Mucosa of descending colon (tissue), 3 donors: ENCODE results near the gene TRMT1. TPM values are rescaled to one million over a fixed set of nuclear protein-coding genes. Genes with fewer than 3 reads are reported as not detected.

ENCODE experiments used
- ATAC-seq: fragments of 200-7000 bp; cut with Tn5 transposase; one replicate; pipeline ENCODE4 v1.9.1; 2020; ENCODE audit warnings: mild to moderate bottlenecking, moderate library complexity
- DNase-seq, 3 donors: peaks; one replicate each; pipeline ENCODE4 v3.0.0-alpha.2; 2020
- H3K36me3 ChIP-seq: fragments of 200-600 bp; one replicate; pipeline ENCODE4 v1.8.0; 2021; ENCODE audit warnings: low read depth, mild to moderate bottlenecking
- H3K4me1 ChIP-seq: fragments of 200-600 bp; one replicate; pipeline ENCODE4 v1.8.0; 2021; ENCODE audit warnings: low read depth, mild to moderate bottlenecking
- H3K4me3 ChIP-seq: fragments of 200-600 bp; one replicate; pipeline ENCODE4 v1.8.0; 2021; ENCODE audit warnings: mild to moderate bottlenecking
- H3K9me3 ChIP-seq: fragments of 200-600 bp; one replicate; pipeline ENCODE4 v1.8.0; 2021; ENCODE audit warnings: mild to moderate bottlenecking
- CTCF ChIP-seq: fragments of 200-600 bp; IDR thresholded peaks from one replicate; pipeline ENCODE4 v1.8.0; 2022; ENCODE audit warnings: antibody characterized with exemption, mild to moderate bottlenecking
- intact Hi-C, 2 donors: fragments of 100-400 bp; cut with DNase I in 1 of 2; cut with micrococcal nuclease in 1 of 2; formaldehyde crosslinking; loops; one replicate each; pipeline versions ENCODE4 v1.11.0 to v1.11.1; 2022; cut with DNase I, micrococcal nuclease
- total RNA-seq, 3 donors: library from RNA; stranded (reverse); fragmentation: NEBNext Ultra II Directional in 2 of 3; extraction: Animal tissue kit (Norgen Biotek cat#: 25700) in 2 of 3; gene quantifications; one replicate each; pipeline versions ENCODE4 v1.2.1 to v1.2.4, GENCODE V29; 2021 to 2023
- donor health status: DM: no; HTN: no; CAD: no; lungs with moderate emphysema.
- donor health status: DM: no; HTN: no; CAD: no.
- donor health status: DM: no; HTN: yes; CAD: no.

Gene TRMT1
- total RNA-seq, 3 donors from 2014 or later = 26.6 to 37.9 (median 30.0) TPM

GRCh38 chr19:13072188-13072908 is 44.2 kb downstream of the TRMT1 start:
- Histone ChIP-seq H3K4me3 (no peak overlapping the region), H3K4me1 (peaks cover 16% of the 10 kb centered on the region), H3K9me3 (no peaks in the 10 kb centered on the region), H3K36me3 (no peaks in the 10 kb centered on the region)
- DNase-seq (no peak), ATAC-seq (no peak)
- TF ChIP-seq CTCF = no peak
- intact Hi-C loops = no loop called here

- Histone ChIP-seq H3K36me3 (no peaks in the 10 kb centered on the region), H3K9me3 (no peaks in the 10 kb centered on the region), H3K4me3 (no peak overlapping the region), H3K4me1 (peaks cover 14% of the 10 kb centered on the region)
- no peak for TF ChIP-seq CTCF
- intact Hi-C loops = no loop called here
- DNase-seq (no peak), ATAC-seq (no peak)
These were observed 44.9 kb downstream of the TRMT1 start for GRCh38 chr19:13071444-13072187.

- H3K36me3 ChIP-seq = no peaks in the 10 kb centered on the region
- ATAC-seq (no peak), DNase-seq (no peak)
- no peaks in the 10 kb centered on the region for H3K9me3 ChIP-seq
- H3K4me1 ChIP-seq = peaks cover 15% of the 10 kb centered on the region
- intact Hi-C loops = no loop called here
- H3K4me3 ChIP-seq = no peak overlapping the region
- TF ChIP-seq CTCF = no peak
These were observed 46.0 kb downstream of the TRMT1 start for GRCh38 chr19:13070425-13071140.

GRCh38 chr19:13069415-13070359 is 46.9 kb downstream of the TRMT1 start:
- Histone ChIP-seq H3K4me3 (no peak overlapping the region), H3K36me3 (no peaks in the 10 kb centered on the region), H3K4me1 (peaks cover 15% of the 10 kb centered on the region), H3K9me3 (no peaks in the 10 kb centered on the region)
- TF ChIP-seq CTCF = no peak
- DNase-seq (no peak), ATAC-seq (no peak)
- intact Hi-C loops = no loop called here
